Measurements from ENCODE around the gene SERTM2. TPM values are rescaled to one million over a fixed set of nuclear protein-coding genes. Genes with fewer than 3 reads are reported as not detected.

SERTM2 gene
- polyA plus RNA-seq, 2 of the 4 experiments (the other 2 are of a cell fraction) = not detected

DNA sequence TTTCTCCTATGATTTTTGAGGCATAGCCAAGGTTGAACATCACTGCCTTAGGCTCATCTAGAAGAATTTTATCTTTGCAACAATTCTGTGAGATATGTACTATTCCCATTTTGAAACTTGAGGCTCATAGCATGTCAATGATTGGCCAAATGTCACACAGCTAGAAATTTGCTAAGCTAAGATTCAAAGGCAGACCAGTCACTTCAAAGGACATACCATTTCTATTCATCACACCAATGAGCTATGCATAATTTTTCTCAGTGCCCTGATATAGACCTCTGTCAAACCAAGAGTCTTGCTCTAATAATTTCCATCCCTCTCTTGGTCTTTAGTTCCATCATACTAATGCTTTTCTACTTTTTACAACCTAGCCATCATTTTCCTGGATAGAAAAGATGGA, 27.6 kb upstream of the SERTM2 start:
- no peak overlapping the region for H3K4me2 ChIP-seq
- ATAC-seq (no peak), FAIRE-seq (no peak), DNase-seq (ENCODE audit: low read depth in 1 of 2, low spot score in 1 of 2) (no peak)
- H3K27ac ChIP-seq = no peak overlapping the region
- TF ChIP-seq HDAC2 (IDR thresholded peaks at IDR 0.05) (no peak), CBX8 (IDR thresholded peaks at IDR 0.05) (no peak), NR3C1 (IDR thresholded peaks at IDR 0.05) (no peak), FOXS1 (CRISPR knock-in tag; IDR thresholded peaks at IDR 0.05) (no peak), JUN (IDR thresholded peaks at IDR 0.05) (no peak), POLR2A (IDR thresholded peaks at IDR 0.05; ENCODE audit: low read length) (no peak), KDM1A (IDR thresholded peaks at IDR 0.05; ENCODE audit: low read depth) (no peak), HOXA7 (CRISPR knock-in tag; IDR thresholded peaks at IDR 0.05) (no peak), RCOR1 (IDR thresholded peaks at IDR 0.05; ENCODE audit: low read depth, low read length) (no peak), POLR2AphosphoS2 (conservative IDR thresholded peaks at IDR 0.05; ENCODE audit: low read length) (no peak)
- TF ChIP-seq, protein P1, sequence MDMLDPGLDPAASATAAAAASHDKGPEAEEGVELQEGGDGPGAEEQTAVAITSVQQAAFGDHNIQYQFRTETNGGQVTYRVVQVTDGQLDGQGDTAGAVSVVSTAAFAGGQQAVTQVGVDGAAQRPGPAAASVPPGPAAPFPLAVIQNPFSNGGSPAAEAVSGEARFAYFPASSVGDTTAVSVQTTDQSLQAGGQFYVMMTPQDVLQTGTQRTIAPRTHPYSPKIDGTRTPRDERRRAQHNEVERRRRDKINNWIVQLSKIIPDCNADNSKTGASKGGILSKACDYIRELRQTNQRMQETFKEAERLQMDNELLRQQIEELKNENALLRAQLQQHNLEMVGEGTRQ (IDR thresholded peaks at IDR 0.05) = no peak
- TF ChIP-seq, protein P2, sequence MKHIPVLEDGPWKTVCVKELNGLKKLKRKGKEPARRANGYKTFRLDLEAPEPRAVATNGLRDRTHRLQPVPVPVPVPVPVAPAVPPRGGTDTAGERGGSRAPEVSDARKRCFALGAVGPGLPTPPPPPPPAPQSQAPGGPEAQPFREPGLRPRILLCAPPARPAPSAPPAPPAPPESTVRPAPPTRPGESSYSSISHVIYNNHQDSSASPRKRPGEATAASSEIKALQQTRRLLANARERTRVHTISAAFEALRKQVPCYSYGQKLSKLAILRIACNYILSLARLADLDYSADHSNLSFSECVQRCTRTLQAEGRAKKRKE (CRISPR knock-in tag; IDR thresholded peaks at IDR 0.05; ENCODE audit: low read depth) = no peak
- TF ChIP-seq, protein P3, sequence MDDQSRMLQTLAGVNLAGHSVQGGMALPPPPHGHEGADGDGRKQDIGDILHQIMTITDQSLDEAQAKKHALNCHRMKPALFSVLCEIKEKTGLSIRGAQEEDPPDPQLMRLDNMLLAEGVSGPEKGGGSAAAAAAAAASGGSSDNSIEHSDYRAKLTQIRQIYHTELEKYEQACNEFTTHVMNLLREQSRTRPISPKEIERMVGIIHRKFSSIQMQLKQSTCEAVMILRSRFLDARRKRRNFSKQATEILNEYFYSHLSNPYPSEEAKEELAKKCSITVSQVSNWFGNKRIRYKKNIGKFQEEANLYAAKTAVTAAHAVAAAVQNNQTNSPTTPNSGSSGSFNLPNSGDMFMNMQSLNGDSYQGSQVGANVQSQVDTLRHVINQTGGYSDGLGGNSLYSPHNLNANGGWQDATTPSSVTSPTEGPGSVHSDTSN (IDR thresholded peaks at IDR 0.05) = no peak
- TF ChIP-seq, protein P4, sequence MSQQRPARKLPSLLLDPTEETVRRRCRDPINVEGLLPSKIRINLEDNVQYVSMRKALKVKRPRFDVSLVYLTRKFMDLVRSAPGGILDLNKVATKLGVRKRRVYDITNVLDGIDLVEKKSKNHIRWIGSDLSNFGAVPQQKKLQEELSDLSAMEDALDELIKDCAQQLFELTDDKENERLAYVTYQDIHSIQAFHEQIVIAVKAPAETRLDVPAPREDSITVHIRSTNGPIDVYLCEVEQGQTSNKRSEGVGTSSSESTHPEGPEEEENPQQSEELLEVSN (IDR thresholded peaks at IDR 0.05; ENCODE audit: borderline replicate concordance, low read depth) = no peak
- no peak overlapping the region for H3K4me3 ChIP-seq
- ChIA-PET CTCF (no interaction called here), POLR2A (no interaction called here)
- no peaks in the 10 kb centered on the region for H3K4me1 ChIP-seq
- H3K9me3 ChIP-seq = no peaks in the 10 kb centered on the region

DNA sequence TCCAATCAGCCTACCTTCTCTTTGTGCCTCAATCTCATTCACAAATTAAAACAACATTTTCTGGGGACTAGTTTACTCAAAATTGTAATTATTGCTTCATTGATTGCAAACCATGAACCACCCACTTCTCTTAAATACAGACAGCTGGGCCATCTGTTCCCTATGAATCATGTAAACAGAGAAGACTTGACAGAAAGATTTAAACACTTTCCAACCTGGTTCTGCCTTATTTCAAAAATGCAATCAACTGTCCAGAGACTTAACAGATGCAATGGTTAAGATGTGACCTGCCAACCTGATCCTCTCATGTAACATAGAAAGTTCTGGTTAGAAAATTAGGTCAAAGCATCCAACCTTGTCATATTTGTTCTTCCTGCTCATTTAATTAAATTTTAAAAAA, 20.8 kb upstream of the SERTM2 start:
- H3K4me3 ChIP-seq = no peak overlapping the region
- TF ChIP-seq, protein P5, sequence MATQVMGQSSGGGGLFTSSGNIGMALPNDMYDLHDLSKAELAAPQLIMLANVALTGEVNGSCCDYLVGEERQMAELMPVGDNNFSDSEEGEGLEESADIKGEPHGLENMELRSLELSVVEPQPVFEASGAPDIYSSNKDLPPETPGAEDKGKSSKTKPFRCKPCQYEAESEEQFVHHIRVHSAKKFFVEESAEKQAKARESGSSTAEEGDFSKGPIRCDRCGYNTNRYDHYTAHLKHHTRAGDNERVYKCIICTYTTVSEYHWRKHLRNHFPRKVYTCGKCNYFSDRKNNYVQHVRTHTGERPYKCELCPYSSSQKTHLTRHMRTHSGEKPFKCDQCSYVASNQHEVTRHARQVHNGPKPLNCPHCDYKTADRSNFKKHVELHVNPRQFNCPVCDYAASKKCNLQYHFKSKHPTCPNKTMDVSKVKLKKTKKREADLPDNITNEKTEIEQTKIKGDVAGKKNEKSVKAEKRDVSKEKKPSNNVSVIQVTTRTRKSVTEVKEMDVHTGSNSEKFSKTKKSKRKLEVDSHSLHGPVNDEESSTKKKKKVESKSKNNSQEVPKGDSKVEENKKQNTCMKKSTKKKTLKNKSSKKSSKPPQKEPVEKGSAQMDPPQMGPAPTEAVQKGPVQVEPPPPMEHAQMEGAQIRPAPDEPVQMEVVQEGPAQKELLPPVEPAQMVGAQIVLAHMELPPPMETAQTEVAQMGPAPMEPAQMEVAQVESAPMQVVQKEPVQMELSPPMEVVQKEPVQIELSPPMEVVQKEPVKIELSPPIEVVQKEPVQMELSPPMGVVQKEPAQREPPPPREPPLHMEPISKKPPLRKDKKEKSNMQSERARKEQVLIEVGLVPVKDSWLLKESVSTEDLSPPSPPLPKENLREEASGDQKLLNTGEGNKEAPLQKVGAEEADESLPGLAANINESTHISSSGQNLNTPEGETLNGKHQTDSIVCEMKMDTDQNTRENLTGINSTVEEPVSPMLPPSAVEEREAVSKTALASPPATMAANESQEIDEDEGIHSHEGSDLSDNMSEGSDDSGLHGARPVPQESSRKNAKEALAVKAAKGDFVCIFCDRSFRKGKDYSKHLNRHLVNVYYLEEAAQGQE (IDR thresholded peaks at IDR 0.05) = no peak
- no peak for TF ChIP-seq FOSB (CRISPR knock-in tag; IDR thresholded peaks at IDR 0.05)
- TF ChIP-seq, protein P6, sequence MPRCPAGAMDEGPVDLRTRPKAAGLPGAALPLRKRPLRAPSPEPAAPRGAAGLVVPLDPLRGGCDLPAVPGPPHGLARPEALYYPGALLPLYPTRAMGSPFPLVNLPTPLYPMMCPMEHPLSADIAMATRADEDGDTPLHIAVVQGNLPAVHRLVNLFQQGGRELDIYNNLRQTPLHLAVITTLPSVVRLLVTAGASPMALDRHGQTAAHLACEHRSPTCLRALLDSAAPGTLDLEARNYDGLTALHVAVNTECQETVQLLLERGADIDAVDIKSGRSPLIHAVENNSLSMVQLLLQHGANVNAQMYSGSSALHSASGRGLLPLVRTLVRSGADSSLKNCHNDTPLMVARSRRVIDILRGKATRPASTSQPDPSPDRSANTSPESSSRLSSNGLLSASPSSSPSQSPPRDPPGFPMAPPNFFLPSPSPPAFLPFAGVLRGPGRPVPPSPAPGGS (IDR thresholded peaks at IDR 0.05) = no peak
- TF ChIP-seq, protein P7, sequence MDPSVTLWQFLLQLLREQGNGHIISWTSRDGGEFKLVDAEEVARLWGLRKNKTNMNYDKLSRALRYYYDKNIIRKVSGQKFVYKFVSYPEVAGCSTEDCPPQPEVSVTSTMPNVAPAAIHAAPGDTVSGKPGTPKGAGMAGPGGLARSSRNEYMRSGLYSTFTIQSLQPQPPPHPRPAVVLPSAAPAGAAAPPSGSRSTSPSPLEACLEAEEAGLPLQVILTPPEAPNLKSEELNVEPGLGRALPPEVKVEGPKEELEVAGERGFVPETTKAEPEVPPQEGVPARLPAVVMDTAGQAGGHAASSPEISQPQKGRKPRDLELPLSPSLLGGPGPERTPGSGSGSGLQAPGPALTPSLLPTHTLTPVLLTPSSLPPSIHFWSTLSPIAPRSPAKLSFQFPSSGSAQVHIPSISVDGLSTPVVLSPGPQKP (IDR thresholded peaks at IDR 0.05; ENCODE audit: low read depth, low read length) = no peak
- no peaks in the 10 kb centered on the region for H3K4me1 ChIP-seq
- H3K9me3 ChIP-seq = no peaks in the 10 kb centered on the region
- POLR2A ChIA-PET = no interaction called here
- ATAC-seq (no peak), FAIRE-seq (peak; percentile 70), DNase-seq (ENCODE audit: low read depth in 1 of 2, low spot score in 1 of 2) (no peak)
- H3K4me2 ChIP-seq = no peak overlapping the region
- no peak overlapping the region for H3K27ac ChIP-seq
- CTCF ChIA-PET = no interaction called here
